Common myeloid progenitor, CD34-positive (primary cell): ENCODE data around the gene EIF1B.
"Not testable (repeated sequence)": the region's sequence is repeated elsewhere in the genome, so short reads cannot be mapped to it uniquely, and the experiment has no call there.

ENCODE experiments used
- CTCF ChIA-PET: fragments of 350-600 bp; sonication (Branson Sonifier 250); formaldehyde crosslinking; loops from one replicate; lab custom pipeline; 2021; ENCODE audit warnings: antibody characterized with exemption; lab: Charles Lee
- POLR2A ChIA-PET: fragments of 350-600 bp; sonication (Branson Sonifier 250); formaldehyde crosslinking; loops from one replicate; lab custom pipeline; 2021; ENCODE audit warnings: antibody characterized with exemption; lab: Charles Lee
- DNase-seq, 3 donors: peaks; one replicate each; pipeline versions ENCODE4 v3.0.0 to v3.0.0-alpha.2; 2013
- H3K27ac ChIP-seq, 2 experiments: 1 replicate in 1 of 2; 2 replicates in 1 of 2; pipeline ENCODE4 v1.7.0; 2013; ENCODE audit warnings: inconsistent platforms in 2 of 2, low read length in 2 of 2, mild to moderate bottlenecking in 2 of 2, low read depth in 1 of 2, moderate library complexity in 1 of 2; ENCODE audit not compliant: severe bottlenecking in 2 of 2, insufficient read depth in 1 of 2, poor library complexity in 1 of 2
- H3K27me3 ChIP-seq, 5 experiments: replicated peaks in 2 of 5; 1 replicate in 3 of 5; 2 replicates in 2 of 5; pipeline versions ENCODE4 v1.6.1 to v1.7.0; 2013; ENCODE audit warnings: low read length in 4 of 5, mild to moderate bottlenecking in 2 of 5, moderate library complexity in 2 of 5, inconsistent platforms in 1 of 5; ENCODE audit not compliant: insufficient read depth in 5 of 5, control insufficient read depth in 4 of 5
- H3K36me3 ChIP-seq, 4 experiments: 1 replicate in 2 of 4; 2 replicates in 2 of 4; pipeline versions ENCODE4 v1.6.1 to v1.7.0; 2013; ENCODE audit warnings: low read length in 3 of 4, control low read depth in 1 of 4, mild to moderate bottlenecking in 1 of 4; ENCODE audit not compliant: control insufficient read depth in 4 of 4, insufficient read depth in 4 of 4
- H3K4me1 ChIP-seq, 4 experiments: 1 replicate in 3 of 4; 2 replicates in 1 of 4; pipeline versions ENCODE4 v1.6.1 to v1.7.1; 2013; ENCODE audit warnings: low read length in 3 of 4, mild to moderate bottlenecking in 3 of 4, control low read depth in 1 of 4, inconsistent platforms in 1 of 4, moderate library complexity in 1 of 4; ENCODE audit not compliant: control insufficient read depth in 4 of 4, insufficient read depth in 4 of 4; ENCODE audit errors: control extremely low read depth in 1 of 4
- H3K4me3 ChIP-seq, 7 experiments: 1 replicate in 4 of 7; 2 replicates in 3 of 7; pipeline versions ENCODE4 v1.5.1 to v1.7.0; 2013; ENCODE audit warnings: mild to moderate bottlenecking in 7 of 7, low read length in 6 of 7, moderate library complexity in 6 of 7, inconsistent platforms in 2 of 7, low read depth in 2 of 7, control low read depth in 1 of 7; ENCODE audit not compliant: insufficient read depth in 4 of 7, control insufficient read depth in 1 of 7; ENCODE audit errors: extremely low read depth in 1 of 7
- H3K9me3 ChIP-seq, 5 experiments: 1 replicate in 4 of 5; 2 replicates in 1 of 5; pipeline versions ENCODE4 v1.6.1 to v1.7.1; 2013; ENCODE audit warnings: low read length in 4 of 5, mild to moderate bottlenecking in 2 of 5, inconsistent platforms in 1 of 5, low read depth in 1 of 5, moderate library complexity in 1 of 5; ENCODE audit not compliant: control insufficient read depth in 4 of 5, insufficient read depth in 2 of 5; ENCODE audit errors: control extremely low read depth in 1 of 5
- WGBS: methylation state at CpG from one replicate; pipeline ENCODE4 v1.1.5; 2013; ENCODE audit not compliant: insufficient coverage; 5-methylcytosine and 5-hydroxymethylcytosine counted together

Gene EIF1B

GRCh38 chr3:40278791-40279190 lies 30.7 kb upstream of the EIF1B start:
- Histone ChIP-seq H3K27ac (no peak overlapping the region), H3K4me3 (no peak overlapping the region), H3K36me3 (no peaks in the 10 kb centered on the region), H3K4me1 (peaks cover 0 to 12% (median 10%) of the 10 kb centered on the region in 4 experiments), H3K27me3 (no peaks in the 10 kb centered on the region), H3K9me3 (peaks cover 0 to 4% (median 0%) of the 10 kb centered on the region in 5 experiments)
- DNase-seq = peak; percentile 59 to 89 (median 76)
- POLR2A ChIA-PET = no interaction called here
- CTCF ChIA-PET = interaction anchor here (0.9 kb wide), 1 partner anchor 30 kb away, joined by 3 read pairs; no protein-coding TSS in a partner anchor
- 0% methylated on average over 1 of the region's 1 CpG for whole genome bisulfite sequencing

- H3K4me3 ChIP-seq = no peak overlapping the region
- ChIA-PET CTCF (no interaction called here), POLR2A (no interaction called here)
- H3K4me1 ChIP-seq = peaks cover 0 to 12% (median 10%) of the 10 kb centered on the region in 4 experiments
- no peak overlapping the region for H3K27ac ChIP-seq
- no peak for DNase-seq
- peaks cover 0 to 8% (median 0%) of the 10 kb centered on the region in 5 experiments for H3K9me3 ChIP-seq
- no peaks in the 10 kb centered on the region for H3K36me3 ChIP-seq
- WGBS = no CpG with 5 or more reads among the region's 2 CpGs
- no peaks in the 10 kb centered on the region for H3K27me3 ChIP-seq
Observed at GRCh38 chr3:40281995-40282394, 27.5 kb upstream of the EIF1B start.

GRCh38 chr3:40283057-40283456 lies 26.4 kb upstream of the EIF1B start:
- H3K4me1 ChIP-seq = peaks cover 0 to 12% (median 10%) of the 10 kb centered on the region in 4 experiments
- H3K9me3 ChIP-seq, H3K4me3 ChIP-seq, H3K27me3 ChIP-seq, POLR2A ChIA-PET, H3K36me3 ChIP-seq, CTCF ChIA-PET, H3K27ac ChIP-seq, DNase-seq: not testable (repeated sequence)
- WGBS = 100% methylated on average over 4 of the region's 5 CpGs

GRCh38 chr3:40287248-40287647 lies 22.3 kb upstream of the EIF1B start:
- no peaks in the 10 kb centered on the region for H3K27me3 ChIP-seq
- peaks cover 0 to 17% (median 9%) of the 10 kb centered on the region in 4 experiments for H3K36me3 ChIP-seq
- CTCF ChIA-PET = interaction anchor here (1.7 kb wide), 1 partner anchor 30 kb away, joined by 5 read pairs; no protein-coding TSS in a partner anchor
- no peak overlapping the region for H3K27ac ChIP-seq
- H3K4me1 ChIP-seq = no peaks in the 10 kb centered on the region
- H3K4me3 ChIP-seq = no peak overlapping the region
- DNase-seq = no peak
- POLR2A ChIA-PET = no interaction called here
- no CpG with 5 or more reads among the region's 2 CpGs for WGBS
- H3K9me3 ChIP-seq = peaks cover 0 to 25% (median 12%) of the 10 kb centered on the region in 5 experiments

- Histone ChIP-seq H3K27me3 (no peaks in the 10 kb centered on the region), H3K27ac (no peak overlapping the region), H3K4me3 (no peak overlapping the region), H3K4me1 (no peaks in the 10 kb centered on the region), H3K36me3 (peaks cover 0 to 26% (median 10%) of the 10 kb centered on the region in 4 experiments), H3K9me3 (peaks cover 0 to 17% (median 12%) of the 10 kb centered on the region in 5 experiments)
- WGBS = 100% methylated on average over 6 of the region's 6 CpGs
- POLR2A ChIA-PET = no interaction called here
- CTCF ChIA-PET = no interaction called here
- DNase-seq = no peak
Observed at GRCh38 chr3:40290396-40290795, 19.1 kb upstream of the EIF1B start.

- Histone ChIP-seq H3K36me3 (peaks cover 0 to 28% (median 10%) of the 10 kb centered on the region in 4 experiments), H3K4me3 (no peak overlapping the region), H3K9me3 (peaks cover 0 to 17% (median 12%) of the 10 kb centered on the region in 5 experiments), H3K4me1 (no peaks in the 10 kb centered on the region), H3K27me3 (no peaks in the 10 kb centered on the region), H3K27ac (no peak overlapping the region)
- WGBS = 98% methylated on average over 4 of the region's 4 CpGs
- ChIA-PET POLR2A (no interaction called here), CTCF (interaction anchor here (0.8 to 1.4 kb wide), 2 partner anchors 17 to 115 kb away, joined by 3 to 4 read pairs; no protein-coding TSS in a partner anchor)
- no peak for DNase-seq
Observed at GRCh38 chr3:40291471-40291870, 18.0 kb upstream of the EIF1B start.

GRCh38 chr3:40292637-40293349 lies 16.7 kb upstream of the EIF1B start:
- H3K27me3 ChIP-seq = no peaks in the 10 kb centered on the region
- no peak overlapping the region for H3K27ac ChIP-seq
- no peak overlapping the region for H3K4me3 ChIP-seq
- peaks cover 0 to 31% (median 10%) of the 10 kb centered on the region in 4 experiments for H3K36me3 ChIP-seq
- CTCF ChIA-PET = interaction anchor here (1.4 kb wide), 1 partner anchor 16 kb away, joined by 4 read pairs; no protein-coding TSS in a partner anchor
- 100% methylated on average over 3 of the region's 4 CpGs for WGBS
- POLR2A ChIA-PET = no interaction called here
- H3K9me3 ChIP-seq = peaks cover 0 to 17% (median 12%) of the 10 kb centered on the region in 5 experiments
- no peak for DNase-seq
- no peaks in the 10 kb centered on the region for H3K4me1 ChIP-seq
